AG04450 (cell line): Measurements from ENCODE around the gene TSSK6. TPM values are rescaled to one million over a fixed set of nuclear protein-coding genes. Genes with fewer than 3 reads are reported as not detected.

Experiments
- CTCF ChIA-PET: fragments of 300-600, 350-600 bp; formaldehyde crosslinking; extraction: SDS; loops from one replicate; lab custom pipeline; 2022; ENCODE audit warnings: antibody characterized with exemption, inconsistent platforms; lab: Charles Lee
- POLR2A ChIA-PET: fragments of 350-600 bp; formaldehyde crosslinking; extraction: SDS; loops from one replicate; lab custom pipeline; 2021; ENCODE audit warnings: antibody characterized with exemption, inconsistent platforms; lab: Yijun Ruan, JAX
- DNase-seq: peaks from one replicate; pipeline ENCODE4 v3.0.0-alpha.2; 2011; ENCODE audit warnings: low read depth, low spot score
- H3K27ac ChIP-seq: one replicate; pipeline ENCODE4 v1.5.1; 2012; ENCODE audit warnings: low read depth, low read length, control low read depth
- H3K27me3 ChIP-seq: one replicate; pipeline ENCODE4 v1.6.0; 2012; ENCODE audit warnings: low read length; ENCODE audit not compliant: control insufficient read depth, insufficient read depth
- H3K4me3 ChIP-seq: 2 replicates; pipeline ENCODE4 v1.5.1; 2011; ENCODE audit warnings: mild to moderate bottlenecking, low read depth, low read length, control low read depth
- H3K9me3 ChIP-seq: 2 replicates; pipeline ENCODE4 v1.5.1; 2012; ENCODE audit warnings: low read length; ENCODE audit not compliant: control insufficient read depth, insufficient read depth
- polyA plus RNA-seq: library from polyadenylated mRNA; depleted of rRNA; stranded (reverse); fragments of >200 nt; gene quantifications from 2 replicates; pipeline ENCODE4 v1.2.3, GENCODE V29; 2011
- TF ChIP-seq, protein P1 (sequence below): IDR thresholded peaks from 2 replicates; pipeline ENCODE4 v1.5.1; 2011; ENCODE audit warnings: low read depth, low read length, control low read depth, inconsistent platforms

TSSK6 gene
- polyA plus RNA-seq, 1 experiment, result 1.0 TPM

DNA sequence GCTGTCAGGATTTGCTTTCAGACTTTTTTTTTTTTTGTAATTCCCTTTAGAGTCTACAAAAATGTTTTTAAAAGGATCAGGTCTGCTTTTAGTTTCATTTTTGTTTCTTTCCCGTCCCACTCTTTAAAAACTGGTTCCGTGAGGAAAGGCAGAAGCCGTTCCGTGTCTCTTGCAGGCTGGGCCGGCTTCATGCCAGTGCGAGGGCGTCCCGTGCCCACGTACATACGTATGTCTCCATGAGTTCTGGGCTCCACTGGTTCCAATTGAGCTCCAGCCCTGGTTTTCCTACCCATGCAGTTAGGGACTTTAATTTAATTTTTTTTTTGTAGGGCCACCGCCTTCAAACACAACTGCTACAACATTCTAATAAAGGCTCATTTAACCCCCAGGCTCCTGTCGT is 8.8 kb downstream of the TSSK6 start:
- no peak overlapping the region for H3K27ac ChIP-seq
- POLR2A ChIA-PET, result no interaction called here
- no peaks in the 10 kb centered on the region for H3K27me3 ChIP-seq
- TF ChIP-seq, protein P1, sequence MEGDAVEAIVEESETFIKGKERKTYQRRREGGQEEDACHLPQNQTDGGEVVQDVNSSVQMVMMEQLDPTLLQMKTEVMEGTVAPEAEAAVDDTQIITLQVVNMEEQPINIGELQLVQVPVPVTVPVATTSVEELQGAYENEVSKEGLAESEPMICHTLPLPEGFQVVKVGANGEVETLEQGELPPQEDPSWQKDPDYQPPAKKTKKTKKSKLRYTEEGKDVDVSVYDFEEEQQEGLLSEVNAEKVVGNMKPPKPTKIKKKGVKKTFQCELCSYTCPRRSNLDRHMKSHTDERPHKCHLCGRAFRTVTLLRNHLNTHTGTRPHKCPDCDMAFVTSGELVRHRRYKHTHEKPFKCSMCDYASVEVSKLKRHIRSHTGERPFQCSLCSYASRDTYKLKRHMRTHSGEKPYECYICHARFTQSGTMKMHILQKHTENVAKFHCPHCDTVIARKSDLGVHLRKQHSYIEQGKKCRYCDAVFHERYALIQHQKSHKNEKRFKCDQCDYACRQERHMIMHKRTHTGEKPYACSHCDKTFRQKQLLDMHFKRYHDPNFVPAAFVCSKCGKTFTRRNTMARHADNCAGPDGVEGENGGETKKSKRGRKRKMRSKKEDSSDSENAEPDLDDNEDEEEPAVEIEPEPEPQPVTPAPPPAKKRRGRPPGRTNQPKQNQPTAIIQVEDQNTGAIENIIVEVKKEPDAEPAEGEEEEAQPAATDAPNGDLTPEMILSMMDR, result no peak
- CTCF ChIA-PET, result no interaction called here
- no peaks in the 10 kb centered on the region; the same call in 1 of the 2 replicates for H3K9me3 ChIP-seq
- no peak for DNase-seq
- no peak overlapping the region for H3K4me3 ChIP-seq

DNA sequence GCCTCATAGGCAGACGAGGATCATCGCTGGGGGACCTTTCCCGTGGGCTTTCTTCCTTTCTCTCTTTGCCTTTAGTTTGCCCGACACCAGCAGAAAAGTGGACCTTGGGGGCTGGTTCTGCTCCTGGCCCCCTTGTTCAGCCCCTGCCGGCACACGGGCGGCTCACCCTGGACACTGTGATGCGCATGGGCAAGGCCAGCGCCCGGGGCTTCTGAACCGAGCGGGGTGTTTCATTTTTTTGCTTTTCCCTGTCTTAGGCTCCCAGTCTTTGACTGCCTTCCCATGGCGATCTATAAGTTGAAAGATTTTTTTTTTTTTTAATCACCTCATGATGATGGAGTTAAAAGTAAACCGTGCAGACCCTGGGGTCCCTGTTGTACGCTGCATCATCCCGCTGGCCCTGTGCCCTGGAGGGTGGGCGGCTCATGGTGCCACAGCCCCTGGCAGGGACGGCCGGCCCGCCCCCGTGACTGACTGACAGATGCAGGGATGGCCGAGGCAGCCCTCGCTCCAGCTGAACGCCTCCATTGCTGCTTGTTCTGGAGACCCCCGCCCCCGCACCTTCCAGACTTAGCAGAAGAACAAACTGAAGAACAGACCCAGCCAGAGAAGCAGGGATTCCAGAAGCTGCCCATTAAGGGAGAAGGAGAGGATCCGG is 9.6 kb downstream of the TSSK6 start:
- no peaks in the 10 kb centered on the region; the same call in 1 of the 2 replicates for H3K9me3 ChIP-seq
- no peak overlapping the region for H3K27ac ChIP-seq
- TF ChIP-seq, protein P1, result no peak
- H3K27me3 ChIP-seq, result no peaks in the 10 kb centered on the region
- POLR2A ChIA-PET, result no interaction called here
- no peak overlapping the region for H3K4me3 ChIP-seq
- no peak for DNase-seq
- CTCF ChIA-PET, result no interaction called here

DNA sequence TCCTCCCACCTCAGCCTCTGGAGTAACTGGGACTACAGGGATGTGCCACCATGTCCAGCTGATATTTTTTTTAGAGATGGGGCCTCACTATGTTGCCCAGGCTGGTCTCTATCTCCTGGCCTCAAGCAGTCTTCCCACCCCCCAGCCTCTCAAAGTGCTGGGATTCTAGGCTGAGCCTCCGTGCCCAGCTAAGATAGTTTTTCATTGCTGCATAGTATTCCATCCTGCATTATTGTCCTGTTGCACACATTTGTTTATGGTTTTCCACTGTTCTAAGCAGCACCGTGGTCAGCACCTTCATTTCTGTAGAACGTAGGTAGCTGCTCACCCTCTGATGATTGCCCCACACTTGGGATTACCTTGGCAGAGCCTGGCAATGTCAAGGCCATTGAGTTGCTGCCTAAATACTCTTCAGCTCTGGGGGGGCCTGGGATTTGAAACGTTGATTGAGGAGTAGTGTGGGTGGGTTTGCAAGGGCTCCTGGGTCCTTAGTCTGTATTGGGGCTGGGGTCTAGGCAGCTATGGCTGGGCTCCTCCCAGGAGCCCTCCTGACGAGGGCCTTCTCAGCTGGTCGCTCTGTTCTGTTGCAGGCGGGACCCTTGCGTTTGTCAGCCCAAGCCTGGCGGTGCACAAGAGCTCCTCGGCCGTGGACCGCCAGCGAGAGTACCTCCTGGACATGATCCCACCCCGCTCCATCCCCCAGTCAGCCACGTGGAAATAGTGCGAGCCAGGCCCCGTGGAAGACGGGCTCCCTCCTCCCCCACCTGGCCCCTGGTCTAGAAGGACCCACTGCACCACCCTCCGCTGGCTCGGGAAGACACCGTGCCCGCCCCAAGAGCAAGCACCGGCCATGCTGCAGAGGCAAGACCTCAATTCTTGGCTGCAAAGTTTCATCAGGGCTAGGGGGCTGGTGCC is 10.3 kb downstream of the TSSK6 start:
- Histone ChIP-seq H3K9me3 (no peaks in the 10 kb centered on the region; the same call in 1 of the 2 replicates), H3K27ac (no peak overlapping the region), H3K4me3 (no peak overlapping the region), H3K27me3 (no peaks in the 10 kb centered on the region)
- DNase-seq, result no peak
- ChIA-PET CTCF (interaction anchor here (0.6 kb wide), 1 partner anchor 15 kb away, joined by 3 read pairs; no protein-coding TSS in a partner anchor), POLR2A (no interaction called here)
- TF ChIP-seq, protein P1, result no peak

DNA sequence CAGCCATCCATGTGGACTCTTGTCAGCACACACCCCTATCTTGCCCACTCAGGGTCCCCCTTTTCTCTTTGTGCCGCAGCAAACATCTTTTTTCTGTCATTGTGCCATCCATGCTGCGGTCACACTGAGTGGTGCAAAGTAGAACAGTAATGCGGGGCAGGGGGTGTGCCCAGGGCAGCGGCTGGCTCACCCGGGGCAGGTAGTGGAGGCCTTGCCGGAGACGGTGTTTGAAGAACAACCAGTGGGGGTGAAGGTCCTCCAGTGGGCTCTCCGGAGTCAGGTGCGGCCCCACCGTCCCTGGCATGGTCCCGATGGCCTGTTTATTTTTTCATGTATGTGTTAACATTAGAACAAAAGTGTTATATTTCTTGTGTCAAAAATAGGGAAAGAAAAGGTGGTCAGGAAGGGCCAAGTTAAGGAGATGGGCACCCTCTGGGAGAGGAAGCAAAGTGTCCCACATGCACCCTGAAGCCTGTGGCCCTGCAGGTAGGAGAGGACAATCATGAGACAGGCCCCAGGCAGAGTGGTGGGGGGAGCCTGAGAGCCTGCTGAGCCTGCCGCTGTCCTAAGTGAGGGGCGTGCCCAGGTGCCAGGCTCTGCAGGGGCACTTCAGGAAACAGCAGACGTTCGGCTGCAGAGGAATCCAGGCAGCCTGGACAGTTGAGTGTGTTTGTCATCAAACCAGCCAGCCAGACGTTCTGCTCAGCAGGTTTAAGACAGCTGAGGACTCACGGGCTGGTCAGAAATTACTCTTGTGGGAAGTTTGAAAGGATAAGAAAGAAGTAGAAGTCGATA is 12.3 kb downstream of the TSSK6 start:
- Histone ChIP-seq H3K4me3 (no peak overlapping the region), H3K9me3 (no peaks in the 10 kb centered on the region; the same call in 1 of the 2 replicates), H3K27me3 (no peaks in the 10 kb centered on the region), H3K27ac (no peak overlapping the region)
- DNase-seq, result no peak
- TF ChIP-seq, protein P1, result no peak
- ChIA-PET POLR2A (no interaction called here), CTCF (no interaction called here)
